Lower lobe of right lung (tissue), 2 donors: ENCODE results near the gene TBC1D14. TPM values are rescaled to one million over a fixed set of nuclear protein-coding genes. Genes with fewer than 3 reads are reported as not detected.

Experiments used
- ATAC-seq, 2 donors: fragments of 200-7000 bp; cut with Tn5 transposase; one replicate each; pipeline ENCODE4 v1.9.1; 2020 to 2022; ENCODE audit warnings: mild to moderate bottlenecking in 2 of 2, moderate library complexity in 2 of 2
- DNase-seq: peaks from one replicate; pipeline ENCODE4 v3.0.0-alpha.2; 2020
- H3K27ac ChIP-seq: fragments of 200-600 bp; one replicate; pipeline ENCODE4 v1.8.0; 2022
- H3K27me3 ChIP-seq: fragments of 200-600 bp; one replicate; pipeline ENCODE4 v1.8.0; 2022; ENCODE audit warnings: low read depth
- H3K36me3 ChIP-seq: fragments of 200-600 bp; one replicate; pipeline ENCODE4 v1.8.0; 2022; ENCODE audit warnings: mild to moderate bottlenecking
- H3K4me1 ChIP-seq: fragments of 200-600 bp; one replicate; pipeline ENCODE4 v1.8.0; 2022
- H3K4me3 ChIP-seq: fragments of 200-600 bp; one replicate; pipeline ENCODE4 v1.8.0; 2022; ENCODE audit warnings: mild to moderate bottlenecking
- H3K9me3 ChIP-seq: fragments of 200-600 bp; one replicate; pipeline ENCODE4 v1.8.0; 2022
- CTCF ChIP-seq: fragments of 200-600 bp; IDR thresholded peaks from one replicate; pipeline ENCODE4 v1.8.0; 2022; ENCODE audit warnings: antibody characterized with exemption, mild to moderate bottlenecking
- intact Hi-C: fragments of 100-400 bp; cut with DNase I; formaldehyde crosslinking; loops from one replicate; pipeline ENCODE4 v1.11.0; 2022
- total RNA-seq: library from RNA; stranded (reverse); fragmentation: NEBNext Ultra II Directional; extraction: Animal tissue kit (Norgen Biotek cat#: 25700); gene quantifications from one replicate; pipeline ENCODE4 v1.2.1, GENCODE V29; 2021
- donor health status: DM: no; HTN: yes; CAD: no; lungs with severe emphysema.

Gene TBC1D14
- total RNA-seq, 1 donor from 2014 or later = 60.7 TPM

GRCh38 chr4:7060346-7061150, 150.9 kb downstream of the TBC1D14 start:
- ATAC-seq (peak in 1 of 2 donors; percentile 18), DNase-seq (no peak)

DNA sequence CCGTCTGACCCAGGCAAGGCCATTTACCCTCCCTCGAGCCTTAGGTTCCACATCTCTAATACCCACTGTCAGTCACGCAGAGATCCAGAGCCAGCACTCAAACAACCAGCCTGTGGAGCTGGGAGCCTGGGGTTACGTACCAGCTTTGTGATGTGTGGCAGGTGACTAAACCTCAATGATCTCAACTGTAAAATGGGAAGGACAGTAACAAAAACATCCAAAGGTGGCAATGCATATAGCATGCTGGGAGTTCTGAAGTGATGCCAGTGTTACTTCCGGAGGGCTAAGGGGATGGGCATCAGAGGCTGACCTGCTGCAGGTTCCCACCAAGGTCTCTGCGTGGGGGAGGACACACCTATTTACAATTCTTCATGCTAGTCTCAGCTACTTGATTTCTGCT, 152.2 kb downstream of the TBC1D14 start:
- H3K27ac ChIP-seq = no peak overlapping the region
- H3K4me1 ChIP-seq = peaks cover 14% of the 10 kb centered on the region
- TF ChIP-seq CTCF = no peak
- H3K36me3 ChIP-seq = peaks cover 72% of the 10 kb centered on the region
- H3K4me3 ChIP-seq = no peak overlapping the region
- ATAC-seq = no peak
- no peaks in the 10 kb centered on the region for H3K9me3 ChIP-seq
- no peak for DNase-seq
- H3K27me3 ChIP-seq = no peaks in the 10 kb centered on the region
- intact Hi-C loops = no loop called here

More at GRCh38 chr4:7060346-7061150, 150.9 kb downstream of the TBC1D14 start:
- Histone ChIP-seq H3K4me3 (no peak overlapping the region), H3K36me3 (peaks cover 84% of the 10 kb centered on the region), H3K27ac (no peak overlapping the region), H3K27me3 (no peaks in the 10 kb centered on the region), H3K9me3 (no peaks in the 10 kb centered on the region), H3K4me1 (peaks cover 2% of the 10 kb centered on the region)
- TF ChIP-seq CTCF = no peak
- intact Hi-C loops = no loop called here

GRCh38 chr4:7062816-7063215, 153.2 kb downstream of the TBC1D14 start:
- H3K36me3 ChIP-seq = peaks cover 69% of the 10 kb centered on the region
- no peak overlapping the region for H3K4me3 ChIP-seq
- H3K27me3 ChIP-seq = no peaks in the 10 kb centered on the region
- TF ChIP-seq CTCF = no peak
- ATAC-seq (no peak), DNase-seq (no peak)
- H3K27ac ChIP-seq = no peak overlapping the region
- no peaks in the 10 kb centered on the region for H3K9me3 ChIP-seq
- intact Hi-C loops = no loop called here
- H3K4me1 ChIP-seq = peaks cover 20% of the 10 kb centered on the region

DNA sequence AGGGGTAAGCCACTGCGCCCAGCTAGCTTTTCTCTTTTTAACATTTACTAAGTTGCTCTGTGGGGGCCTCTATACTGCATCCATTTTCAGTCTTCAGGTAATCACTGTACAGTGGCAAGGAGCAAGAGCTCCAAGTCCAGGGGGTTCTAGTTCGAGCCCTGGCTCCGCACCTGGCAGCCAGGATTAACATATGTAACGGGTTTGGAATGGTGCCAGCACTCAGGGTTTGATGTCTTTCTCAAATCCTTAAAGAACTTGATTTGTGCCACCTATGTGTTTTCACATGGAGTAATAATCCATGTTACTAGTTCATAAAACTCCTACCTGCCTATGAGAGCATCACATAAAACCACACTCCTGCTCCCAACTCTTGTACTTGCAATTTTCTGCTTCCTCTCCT, 153.7 kb downstream of the TBC1D14 start:
- Histone ChIP-seq H3K9me3 (no peaks in the 10 kb centered on the region), H3K4me3 (no peak overlapping the region), H3K27ac (no peak overlapping the region), H3K4me1 (peaks cover 20% of the 10 kb centered on the region), H3K27me3 (no peaks in the 10 kb centered on the region), H3K36me3 (peaks cover 67% of the 10 kb centered on the region)
- DNase-seq = no peak
- TF ChIP-seq CTCF = no peak
- intact Hi-C loops = no loop called here
- no peak for ATAC-seq

DNA sequence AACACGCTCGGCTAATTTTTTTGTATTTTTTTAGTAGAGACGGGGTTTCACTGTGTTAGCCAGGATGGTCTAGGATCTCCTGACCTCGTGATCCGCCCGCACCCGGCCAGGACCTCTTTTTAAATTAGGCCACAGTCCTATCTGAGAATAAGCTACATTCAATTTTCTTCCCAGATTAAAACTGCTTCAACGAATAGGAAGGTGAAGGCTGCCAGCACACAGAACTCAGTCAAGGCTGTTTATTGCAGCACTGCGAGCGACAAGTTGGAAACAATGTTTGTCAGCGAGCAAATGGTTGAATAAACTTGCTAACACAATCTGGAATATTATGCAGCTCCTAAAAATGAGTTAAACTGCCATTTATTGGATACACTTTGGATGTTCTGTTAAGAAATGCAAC, 156.4 kb downstream of the TBC1D14 start:
- Histone ChIP-seq H3K9me3 (no peaks in the 10 kb centered on the region), H3K27ac (no peak overlapping the region), H3K4me3 (peak overlapping the region; percentile 92), H3K36me3 (peaks cover 41% of the 10 kb centered on the region), H3K4me1 (peaks cover 32% of the 10 kb centered on the region), H3K27me3 (no peaks in the 10 kb centered on the region)
- DNase-seq (no peak), ATAC-seq (no peak)
- TF ChIP-seq CTCF = no peak
- intact Hi-C loops = no loop called here
